GM12892 (cell line): ENCODE measurements around the gene SH2D6.

Experiments
- POLR2A ChIP-seq: IDR thresholded peaks from 2 replicates; pipeline ENCODE4 v1.6.1; 2011; ENCODE audit warnings: low read depth, low read length, control low read depth
- POLR2AphosphoS5 ChIP-seq: IDR thresholded peaks from 2 replicates; pipeline ENCODE4 v1.6.1; 2011; ENCODE audit warnings: low read depth, low read length, control low read depth

GRCh38 chr2:85472261-85472660 is 53.7 kb downstream of the SH2D6 start:
- TF ChIP-seq POLR2AphosphoS5, result no peak
- TF ChIP-seq POLR2A, result no peak
